ENCODE results near the gene DEFB127.
"Not testable (repeated sequence)": the region's sequence is repeated elsewhere in the genome, so short reads cannot be mapped to it uniquely, and the experiment has no call there.

Gene DEFB127

GRCh38 chr20:157154-157553 lies at the start of gene DEFB127:
DEFB127 (plus strand) TSS chr20:157454; CDS start chr20:157545, 91 bp downstream.
- no peak for DNase-seq

- no peak for DNase-seq
Measured at GRCh38 chr20:112396-112795, 44.9 kb upstream of the DEFB127 start.

DNA sequence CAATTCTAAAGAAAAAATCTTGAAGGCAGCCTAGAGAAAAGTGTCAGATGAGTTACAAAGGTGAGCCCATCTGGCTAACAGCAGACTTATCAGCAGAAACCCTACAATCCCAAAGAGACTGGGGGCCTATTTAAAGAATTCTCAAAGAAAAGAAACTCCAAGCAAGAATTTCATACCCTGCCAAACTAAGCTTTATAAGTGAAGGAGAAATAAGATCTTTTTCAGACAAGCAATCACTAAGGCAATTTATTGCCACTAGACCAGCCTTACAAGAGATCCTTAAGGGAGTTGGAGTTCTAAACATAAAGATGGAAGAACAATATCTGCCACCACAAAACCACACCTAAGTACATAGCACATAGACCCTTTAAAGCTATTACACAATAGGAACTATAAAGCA lies 39.7 kb upstream of the DEFB127 start:
- no peak for DNase-seq

DNA sequence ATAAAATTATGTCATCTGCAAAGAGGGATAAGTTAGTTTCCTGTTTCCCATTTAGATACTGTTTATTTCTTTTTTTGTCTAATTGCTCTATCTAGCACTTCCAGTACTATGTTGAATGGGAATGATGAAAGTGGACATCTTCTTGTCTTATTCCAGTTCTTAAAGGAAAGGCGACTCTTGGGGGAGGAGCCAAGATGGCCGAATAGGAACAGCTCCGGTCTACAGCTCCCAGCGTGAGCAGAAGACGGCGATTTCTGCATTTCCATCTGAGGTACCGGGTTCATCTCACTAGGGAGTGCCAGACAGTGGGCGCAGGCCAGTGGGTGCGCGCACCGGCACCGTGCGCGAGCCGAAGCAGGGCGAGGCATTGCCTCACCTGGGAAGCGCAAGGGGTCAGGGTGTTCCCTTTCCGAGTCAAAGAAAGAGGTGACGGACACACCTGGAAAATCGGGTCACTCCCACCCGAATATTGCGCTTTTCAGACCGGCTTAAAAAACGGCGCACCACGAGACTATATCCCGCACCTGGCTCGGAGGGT lies 27.4 kb upstream of the DEFB127 start:
- DNase-seq = not testable (repeated sequence)

DNA sequence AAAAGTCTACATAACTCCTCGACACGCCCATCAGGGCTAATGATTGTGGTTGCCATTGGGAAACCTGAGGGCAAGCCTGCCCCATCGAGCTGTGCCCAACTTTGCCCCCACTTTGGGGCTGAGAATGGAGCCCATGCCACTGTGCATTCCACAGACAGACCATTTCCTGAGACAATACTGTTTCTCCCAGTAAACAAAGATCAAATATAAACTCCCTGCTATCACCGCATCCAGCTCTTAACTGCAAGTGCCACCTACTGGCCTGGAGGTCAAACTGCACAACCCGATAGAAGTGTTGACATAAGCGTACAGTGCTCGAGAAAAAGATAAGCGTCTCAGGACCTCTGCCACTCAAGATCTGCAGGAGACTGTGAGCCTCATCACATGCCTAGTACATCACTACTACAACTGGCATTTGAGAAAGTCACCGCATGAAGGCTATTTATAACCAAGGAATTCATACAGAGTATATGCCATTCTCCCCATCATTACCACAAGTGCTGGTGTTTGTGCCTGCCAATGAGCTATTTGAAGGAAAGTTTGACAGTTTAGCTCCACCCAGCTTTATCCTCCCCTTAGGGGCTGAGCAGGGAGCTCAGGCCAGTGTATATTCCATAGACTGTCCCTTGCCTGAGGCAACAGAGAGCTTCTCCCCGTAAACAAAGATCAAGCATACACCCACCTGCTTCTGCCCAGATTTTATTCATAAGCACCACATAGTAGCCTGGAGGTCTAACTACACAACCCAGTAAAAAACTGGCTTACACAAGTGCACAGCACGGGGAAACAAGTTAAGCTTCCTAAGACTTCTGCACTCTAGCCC lies 19.4 kb upstream of the DEFB127 start:
- DNase-seq = no peak

GRCh38 chr20:142290-142689 lies 15.0 kb upstream of the DEFB127 start, which contains the start of gene DEFB126:
DEFB126 (plus strand) TSS chr20:142590; CDS start chr20:142629, 39 bp downstream.
- no peak for DNase-seq

- DNase-seq = no peak
Measured at GRCh38 chr20:145877-146276, 11.4 kb upstream of the DEFB127 start.

DNA sequence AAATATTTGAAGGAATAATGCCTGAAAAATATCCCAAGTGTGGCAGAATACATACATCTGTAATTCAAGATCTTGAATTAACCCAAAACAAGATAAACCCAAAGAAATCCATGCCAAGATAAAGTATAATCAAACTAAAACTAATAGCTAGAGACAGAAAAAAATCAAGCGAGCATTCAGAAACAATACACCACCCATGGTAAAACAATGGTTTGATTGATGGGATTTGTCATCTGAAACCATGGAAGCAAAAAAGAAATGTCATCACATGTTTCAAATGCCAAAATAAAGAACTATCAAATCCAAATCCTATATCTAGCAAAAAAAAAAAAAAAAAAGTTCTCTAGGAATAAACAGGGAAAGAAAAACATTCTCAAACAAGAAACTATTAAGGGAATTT lies 5.1 kb upstream of the DEFB127 start:
- DNase-seq = no peak

GRCh38 chr20:164618-165017 lies 7.4 kb downstream of the DEFB127 start:
- DNase-seq = no peak

- DNase-seq = no peak
Measured at GRCh38 chr20:168876-169275, 11.6 kb downstream of the DEFB127 start.

GRCh38 chr20:184288-184687 lies 27.0 kb downstream of the DEFB127 start:
- DNase-seq = no peak

- DNase-seq = no peak
Measured at GRCh38 chr20:187733-188132, 30.5 kb downstream of the DEFB127 start.

DNA sequence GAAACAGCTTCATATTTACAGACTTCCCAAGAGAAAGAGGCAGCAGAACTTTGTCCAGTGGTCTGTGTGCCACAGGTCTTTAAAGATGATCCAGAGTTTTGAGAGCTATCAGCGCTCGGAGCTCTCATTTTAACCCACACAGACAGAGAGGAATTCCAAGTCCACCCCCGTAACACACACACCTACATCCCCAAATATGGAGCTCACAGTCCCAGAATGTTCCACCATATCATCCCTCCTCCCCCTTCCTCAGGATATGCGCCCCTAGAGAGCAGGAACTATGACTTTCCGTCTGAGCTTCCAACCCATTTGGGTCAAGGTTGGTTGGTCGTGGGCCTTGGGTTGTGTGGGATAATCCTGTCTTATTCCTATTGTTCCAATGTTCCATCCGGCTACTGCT lies 32.4 kb downstream of the DEFB127 start, which contains the start of gene DEFB128:
DEFB128 (minus strand) TSS at position 101 of the 400 bp plus-strand sequence; CDS start at position 13, 88 bp downstream.
- no peak for DNase-seq

DNA sequence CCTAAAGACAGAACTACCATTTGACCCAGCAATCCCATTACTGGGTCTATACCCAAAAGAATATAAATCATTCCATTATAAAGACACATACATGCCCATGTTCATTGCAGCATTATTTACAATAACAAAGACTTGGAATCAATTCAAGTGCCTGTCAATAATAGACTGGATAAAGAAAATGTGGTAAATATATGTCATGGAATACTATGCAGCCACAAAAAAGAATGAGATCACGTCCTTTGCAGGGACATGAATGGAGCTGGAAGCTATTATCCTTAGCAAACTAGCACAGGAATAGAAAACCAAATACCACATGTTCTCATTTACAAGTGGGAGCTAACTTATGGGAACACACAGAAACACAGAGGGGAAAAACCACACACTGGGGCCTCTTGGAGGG lies 41.0 kb downstream of the DEFB127 start:
- no peak for DNase-seq

GRCh38 chr20:199996-200395 lies 42.7 kb downstream of the DEFB127 start:
- DNase-seq = no peak

DNA sequence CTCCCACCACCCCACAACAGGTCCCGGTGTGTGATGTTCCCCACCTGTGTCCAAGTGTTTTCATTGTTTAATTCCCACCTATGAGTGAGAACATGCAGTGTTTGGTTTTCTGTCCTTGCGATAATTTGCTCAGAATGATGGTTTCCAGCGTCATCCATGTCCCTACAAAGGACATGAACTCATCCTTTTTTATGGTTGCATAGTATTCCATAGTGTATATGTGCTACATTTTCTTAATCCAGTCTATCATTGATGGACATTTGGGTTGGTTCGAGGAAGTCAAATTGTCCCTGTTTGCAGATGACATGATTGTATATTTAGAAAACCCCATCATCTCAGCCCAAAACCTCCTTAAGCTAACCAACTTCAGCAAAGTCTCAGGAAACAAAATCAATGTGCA lies 46.4 kb downstream of the DEFB127 start:
- not testable (repeated sequence) for DNase-seq
